ENCODE data around the gene LRTM1.

The LRTM1 gene

GRCh38 chr3:54895613-54896012 is 32.2 kb downstream of the LRTM1 start:
- H3K4me1 ChIP-seq (ENCODE audit: control insufficient read depth, insufficient read depth, low read length): peaks cover 19% of the 10 kb centered on the region
- no peaks in the 10 kb centered on the region for H3K36me3 ChIP-seq (ENCODE audit: control insufficient read depth, insufficient read depth, low read length)
- H3K27ac ChIP-seq (ENCODE audit: low read depth, low read length): no peak overlapping the region
- no peak overlapping the region for H3K4me3 ChIP-seq (ENCODE audit: low read depth, low read length)
- no peak overlapping the region for H3K9ac ChIP-seq (ENCODE audit: low read length)
- H3K27me3 ChIP-seq (ENCODE audit: control insufficient read depth, insufficient read depth, low read length): no peaks in the 10 kb centered on the region
- H3K9me3 ChIP-seq (ENCODE audit: control insufficient read depth, insufficient read depth, low read depth, low read length): no peaks in the 10 kb centered on the region

- Histone ChIP-seq H3K4me3 (ENCODE audit: low read depth, low read length) (no peak overlapping the region), H3K9me3 (ENCODE audit: control insufficient read depth, insufficient read depth, low read depth, low read length) (no peaks in the 10 kb centered on the region), H3K9ac (ENCODE audit: low read length) (no peak overlapping the region), H3K36me3 (ENCODE audit: control insufficient read depth, insufficient read depth, low read length) (no peaks in the 10 kb centered on the region), H3K27ac (ENCODE audit: low read depth, low read length) (no peak overlapping the region), H3K4me1 (ENCODE audit: control insufficient read depth, insufficient read depth, low read length) (peaks cover 19% of the 10 kb centered on the region), H3K27me3 (ENCODE audit: control insufficient read depth, insufficient read depth, low read length) (no peaks in the 10 kb centered on the region)
These were observed 35.7 kb downstream of the LRTM1 start for GRCh38 chr3:54892168-54892567.

GRCh38 chr3:54891540-54891897 is 36.3 kb downstream of the LRTM1 start:
- Histone ChIP-seq H3K9me3 (ENCODE audit: control insufficient read depth, insufficient read depth, low read depth, low read length) (no peaks in the 10 kb centered on the region), H3K27me3 (ENCODE audit: control insufficient read depth, insufficient read depth, low read length) (no peaks in the 10 kb centered on the region), H3K4me3 (ENCODE audit: low read depth, low read length) (no peak overlapping the region), H3K4me1 (ENCODE audit: control insufficient read depth, insufficient read depth, low read length) (peaks cover 19% of the 10 kb centered on the region), H3K27ac (ENCODE audit: low read depth, low read length) (no peak overlapping the region; the same call in 1 of the 2 replicates), H3K36me3 (ENCODE audit: control insufficient read depth, insufficient read depth, low read length) (no peaks in the 10 kb centered on the region), H3K9ac (ENCODE audit: low read length) (no peak overlapping the region)

GRCh38 chr3:54889731-54890130 is 38.1 kb downstream of the LRTM1 start:
- no peaks in the 10 kb centered on the region for H3K9me3 ChIP-seq (ENCODE audit: control insufficient read depth, insufficient read depth, low read depth, low read length)
- H3K27ac ChIP-seq (ENCODE audit: low read depth, low read length): no peak overlapping the region
- H3K27me3 ChIP-seq (ENCODE audit: control insufficient read depth, insufficient read depth, low read length): no peaks in the 10 kb centered on the region
- no peak overlapping the region for H3K4me3 ChIP-seq (ENCODE audit: low read depth, low read length)
- no peaks in the 10 kb centered on the region for H3K36me3 ChIP-seq (ENCODE audit: control insufficient read depth, insufficient read depth, low read length)
- H3K9ac ChIP-seq (ENCODE audit: low read length): no peak overlapping the region
- peaks cover 26% of the 10 kb centered on the region for H3K4me1 ChIP-seq (ENCODE audit: control insufficient read depth, insufficient read depth, low read length)

GRCh38 chr3:54888873-54889272 is 39.0 kb downstream of the LRTM1 start:
- Histone ChIP-seq H3K9me3 (ENCODE audit: control insufficient read depth, insufficient read depth, low read depth, low read length) (no peaks in the 10 kb centered on the region), H3K36me3 (ENCODE audit: control insufficient read depth, insufficient read depth, low read length) (no peaks in the 10 kb centered on the region), H3K27ac (ENCODE audit: low read depth, low read length) (no peak overlapping the region), H3K27me3 (ENCODE audit: control insufficient read depth, insufficient read depth, low read length) (no peaks in the 10 kb centered on the region), H3K4me3 (ENCODE audit: low read depth, low read length) (no peak overlapping the region), H3K9ac (ENCODE audit: low read length) (no peak overlapping the region), H3K4me1 (ENCODE audit: control insufficient read depth, insufficient read depth, low read length) (peaks cover 26% of the 10 kb centered on the region)

GRCh38 chr3:54888162-54888561 is 39.7 kb downstream of the LRTM1 start:
- H3K27me3 ChIP-seq (ENCODE audit: control insufficient read depth, insufficient read depth, low read length): no peaks in the 10 kb centered on the region
- no peak overlapping the region for H3K9ac ChIP-seq (ENCODE audit: low read length)
- no peak overlapping the region for H3K27ac ChIP-seq (ENCODE audit: low read depth, low read length)
- no peaks in the 10 kb centered on the region for H3K36me3 ChIP-seq (ENCODE audit: control insufficient read depth, insufficient read depth, low read length)
- H3K4me1 ChIP-seq (ENCODE audit: control insufficient read depth, insufficient read depth, low read length): peaks cover 26% of the 10 kb centered on the region
- H3K9me3 ChIP-seq (ENCODE audit: control insufficient read depth, insufficient read depth, low read depth, low read length): no peaks in the 10 kb centered on the region
- H3K4me3 ChIP-seq (ENCODE audit: low read depth, low read length): no peak overlapping the region

- Histone ChIP-seq H3K4me1 (ENCODE audit: control insufficient read depth, insufficient read depth, low read length) (peaks cover 11% of the 10 kb centered on the region; the same call in 1 of the 2 replicates), H3K27me3 (ENCODE audit: control insufficient read depth, insufficient read depth, low read length) (no peaks in the 10 kb centered on the region), H3K9me3 (ENCODE audit: control insufficient read depth, insufficient read depth, low read depth, low read length) (no peaks in the 10 kb centered on the region), H3K27ac (ENCODE audit: low read depth, low read length) (no peak overlapping the region), H3K9ac (ENCODE audit: low read length) (no peak overlapping the region), H3K4me3 (ENCODE audit: low read depth, low read length) (no peak overlapping the region), H3K36me3 (ENCODE audit: control insufficient read depth, insufficient read depth, low read length) (0 out of 2 replicates have a peak, but pooled peaks cover 4% of the 10 kb centered on the region)
These were observed 45.6 kb downstream of the LRTM1 start for GRCh38 chr3:54882129-54882833.

- no peak overlapping the region for H3K9ac ChIP-seq (ENCODE audit: low read length)
- H3K4me3 ChIP-seq (ENCODE audit: low read depth, low read length): no peak overlapping the region
- H3K4me1 ChIP-seq (ENCODE audit: control insufficient read depth, insufficient read depth, low read length): peaks cover 16% of the 10 kb centered on the region
- H3K27ac ChIP-seq (ENCODE audit: low read depth, low read length): no peak overlapping the region
- no peaks in the 10 kb centered on the region for H3K9me3 ChIP-seq (ENCODE audit: control insufficient read depth, insufficient read depth, low read depth, low read length)
- no peaks in the 10 kb centered on the region for H3K27me3 ChIP-seq (ENCODE audit: control insufficient read depth, insufficient read depth, low read length)
- 0 out of 2 replicates have a peak, but pooled peaks cover 4% of the 10 kb centered on the region for H3K36me3 ChIP-seq (ENCODE audit: control insufficient read depth, insufficient read depth, low read length)
These were observed 49.7 kb downstream of the LRTM1 start for GRCh38 chr3:54878145-54878544.

GRCh38 chr3:54877730-54878129 is 50.1 kb downstream of the LRTM1 start:
- H3K36me3 ChIP-seq (ENCODE audit: control insufficient read depth, insufficient read depth, low read length): 0 out of 2 replicates have a peak, but pooled peaks cover 4% of the 10 kb centered on the region
- no peaks in the 10 kb centered on the region for H3K27me3 ChIP-seq (ENCODE audit: control insufficient read depth, insufficient read depth, low read length)
- H3K9ac ChIP-seq (ENCODE audit: low read length): no peak overlapping the region
- no peaks in the 10 kb centered on the region for H3K9me3 ChIP-seq (ENCODE audit: control insufficient read depth, insufficient read depth, low read depth, low read length)
- no peak overlapping the region for H3K4me3 ChIP-seq (ENCODE audit: low read depth, low read length)
- H3K27ac ChIP-seq (ENCODE audit: low read depth, low read length): no peak overlapping the region
- H3K4me1 ChIP-seq (ENCODE audit: control insufficient read depth, insufficient read depth, low read length): peaks cover 19% of the 10 kb centered on the region

GRCh38 chr3:54876694-54877093 is 51.2 kb downstream of the LRTM1 start:
- H3K27me3 ChIP-seq (ENCODE audit: control insufficient read depth, insufficient read depth, low read length): no peaks in the 10 kb centered on the region
- H3K36me3 ChIP-seq (ENCODE audit: control insufficient read depth, insufficient read depth, low read length): 0 out of 2 replicates have a peak, but pooled peaks cover 4% of the 10 kb centered on the region
- no peaks in the 10 kb centered on the region for H3K9me3 ChIP-seq (ENCODE audit: control insufficient read depth, insufficient read depth, low read depth, low read length)
- no peak overlapping the region for H3K9ac ChIP-seq (ENCODE audit: low read length)
- H3K27ac ChIP-seq (ENCODE audit: low read depth, low read length): no peak overlapping the region
- no peak overlapping the region for H3K4me3 ChIP-seq (ENCODE audit: low read depth, low read length)
- peaks cover 21% of the 10 kb centered on the region for H3K4me1 ChIP-seq (ENCODE audit: control insufficient read depth, insufficient read depth, low read length)

GRCh38 chr3:54875596-54876268 is 52.1 kb downstream of the LRTM1 start:
- Histone ChIP-seq H3K4me1 (ENCODE audit: control insufficient read depth, insufficient read depth, low read length) (peaks cover 21% of the 10 kb centered on the region), H3K4me3 (ENCODE audit: low read depth, low read length) (no peak overlapping the region), H3K9ac (ENCODE audit: low read length) (no peak overlapping the region), H3K27me3 (ENCODE audit: control insufficient read depth, insufficient read depth, low read length) (no peaks in the 10 kb centered on the region), H3K9me3 (ENCODE audit: control insufficient read depth, insufficient read depth, low read depth, low read length) (no peaks in the 10 kb centered on the region), H3K36me3 (ENCODE audit: control insufficient read depth, insufficient read depth, low read length) (0 out of 2 replicates have a peak, but pooled peaks cover 4% of the 10 kb centered on the region), H3K27ac (ENCODE audit: low read depth, low read length) (no peak overlapping the region)

Data from HUES6 (cell line).